K562 (cell line): Measurements from ENCODE around the gene NMB. TPM values are rescaled to one million over a fixed set of nuclear protein-coding genes. Genes with fewer than 3 reads are reported as not detected.

ENCODE experiments used
- ADNP ChIP-seq: fragments of 200-800 bp; sonication (Bioruptor generic); IDR thresholded peaks from 2 replicates; pipeline ENCODE4 v1.6.1; 2016; ENCODE audit warnings: missing genetic modification characterization, missing compliant biosample characterization
- BACH1 ChIP-seq: fragments of 200-800 bp; sonication (Bioruptor generic); IDR thresholded peaks from 2 replicates; pipeline ENCODE4 v1.6.1; 2016; ENCODE audit warnings: missing genetic modification characterization, missing compliant biosample characterization
- MAZ ChIP-seq, 2 experiments: fragments of 450-650 bp in 1 of 2; sonication (generic) in 1 of 2; formaldehyde crosslinking; IDR thresholded peaks in 1 of 2; conservative IDR thresholded peaks in 1 of 2; 2 replicates each; pipeline versions ENCODE4 v1.4.0 to v1.5.0; 2020; ENCODE audit warnings: mild to moderate bottlenecking in 1 of 2, missing genetic modification reagents in 1 of 2
- NCOA1 ChIP-seq: fragments of 450-650 bp; IDR thresholded peaks from 2 replicates; pipeline ENCODE4 v1.6.1; 2016; ENCODE audit warnings: low read depth
- NFE2 ChIP-seq: IDR thresholded peaks from 2 replicates; pipeline ENCODE4 v1.6.1; 2014; ENCODE audit warnings: antibody characterized with exemption, low read depth
- NUFIP1 ChIP-seq: fragments of 450-650 bp; IDR thresholded peaks from 2 replicates; pipeline ENCODE4 v1.6.1; 2018; ENCODE audit not compliant: partially characterized antibody
- RBM17 ChIP-seq: fragments of 200-400 bp; formaldehyde crosslinking; IDR thresholded peaks from 2 replicates; pipeline ENCODE4 v1.6.1; 2017; ENCODE audit warnings: low read depth, mild to moderate bottlenecking, low read length, borderline replicate concordance
- TAF7 ChIP-seq: fragments of 450-650 bp; IDR thresholded peaks from 2 replicates; pipeline ENCODE4 v1.6.1; 2016; ENCODE audit warnings: missing genetic modification characterization, missing compliant biosample characterization
- ZNF431 ChIP-seq: sonication (generic); formaldehyde crosslinking; IDR thresholded peaks from 2 replicates; pipeline ENCODE4 v1.8.0; 2022; ENCODE audit warnings: mild to moderate bottlenecking, missing genetic modification reagents
- ZNF77 ChIP-seq: fragments of 250-450 bp; sonication (Bioruptor Pico); IDR thresholded peaks from 2 replicates; pipeline ENCODE4 v1.5.0; 2020
- ZNF780A ChIP-seq: fragments of 250-450 bp; sonication (Bioruptor Pico); IDR thresholded peaks from 2 replicates; pipeline ENCODE4 v1.5.0; 2021; ENCODE audit warnings: mild to moderate bottlenecking
- ZNF830 ChIP-seq: fragments of 250-450 bp; sonication (Bioruptor Pico); IDR thresholded peaks from 2 replicates; pipeline ENCODE4 v1.5.0; 2021; ENCODE audit warnings: mild to moderate bottlenecking
- polyA plus RNA-seq, 8 experiments: library from polyadenylated mRNA; depleted of rRNA in 4 of 8; stranded (reverse) in 5 of 8; unstranded in 3 of 8; fragments of >200 nt; fragmentation: Nextera tagmentation in 2 of 8; fragmentation: Illumina TruSeq in 1 of 8; extraction: Ambion mirVana in 2 of 8; extraction: Trizol in 1 of 8; gene quantifications; 2 replicates each; pipeline versions ENCODE4 v1.2.1 to v1.2.3, GENCODE V29; 2011 to 2014; ENCODE audit warnings: inconsistent platforms in 1 of 8, missing spikeins in 1 of 8
- total RNA-seq, 7 experiments: library from RNA; depleted of rRNA in 6 of 7; stranded (reverse); fragments of >200 nt in 6 of 7; fragmentation: Illumina TruSeq in 2 of 7; extraction: Trizol in 2 of 7; gene quantifications; 2 replicates each; pipeline versions ENCODE4 v1.2.1 to v1.2.3, GENCODE V29; 2011 to 2021; ENCODE audit warnings: low replicate concordance in 1 of 7
- TF ChIP-seq, protein P1 (sequence below): fragments of 450-650 bp; IDR thresholded peaks from 2 replicates; pipeline ENCODE4 v1.7.1; 2018; ENCODE audit warnings: mild to moderate bottlenecking, low read depth; ENCODE audit not compliant: partially characterized antibody
- TF ChIP-seq, protein P2 (sequence below): fragments of 250-450 bp; sonication (Bioruptor Pico); IDR thresholded peaks from 2 replicates; pipeline ENCODE4 v1.4.0; 2020
- TF ChIP-seq, protein P3 (sequence below), 2 experiments: fragments of 150-350 bp in 1 of 2; IDR thresholded peaks; 2 replicates each; pipeline ENCODE4 v1.6.1; 2012 to 2016; ENCODE audit warnings: low read depth in 2 of 2, low read length in 2 of 2, mild to moderate bottlenecking in 1 of 2, moderate library complexity in 1 of 2

The NMB gene
- total and polyA plus RNA-seq, 9 of the 15 experiments (the other 6 are each of a cell fraction or from before 2014, with no cell fraction given) = 0.06 to 0.16 (median 0.09) TPM; not detected in 5

DNA sequence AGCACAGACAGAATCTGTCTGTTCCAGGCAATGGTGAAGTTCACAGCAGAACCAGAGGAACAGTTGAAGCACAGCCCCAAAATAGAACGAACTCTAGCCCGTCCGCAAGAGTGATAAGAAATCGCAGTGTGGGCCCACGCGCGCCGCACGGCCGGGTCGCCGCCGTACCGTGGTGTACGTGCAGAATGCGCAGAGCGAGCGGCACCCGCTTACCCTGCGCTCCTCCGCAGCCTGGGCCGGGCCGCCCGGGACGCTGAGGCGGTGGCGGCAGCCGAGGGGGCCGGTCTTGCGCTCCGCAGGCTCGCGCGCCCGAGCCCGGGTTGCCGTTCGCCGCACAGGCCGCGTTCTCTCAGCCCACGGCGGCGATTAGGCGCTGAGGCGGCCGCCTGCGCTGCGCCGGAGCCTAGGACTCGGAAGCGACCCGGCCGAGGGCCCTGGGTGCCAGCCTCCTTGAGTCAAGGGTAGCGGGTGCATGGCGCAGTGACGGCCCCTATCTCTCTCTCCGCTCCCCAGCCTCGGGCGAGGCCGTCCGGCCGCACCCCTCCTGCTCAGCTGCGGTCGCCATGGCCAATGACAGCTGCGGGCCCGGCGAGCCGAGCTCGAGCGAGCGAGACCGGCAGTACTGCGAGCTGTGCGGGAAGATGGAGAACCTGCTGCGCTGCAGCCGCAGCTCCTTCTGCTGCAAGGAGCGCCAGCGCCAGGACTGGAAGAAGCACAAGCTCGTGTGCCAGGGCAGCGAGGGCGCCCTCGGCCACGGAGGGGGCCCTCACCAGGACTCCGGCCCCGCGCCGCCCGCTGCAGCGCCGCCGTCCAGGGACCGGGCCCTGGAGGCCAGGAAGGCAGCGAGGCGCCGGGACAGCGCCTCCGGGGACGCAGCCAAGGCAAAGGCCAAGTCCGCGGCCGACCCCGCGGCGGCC is 24.4 kb downstream of the NMB start (continued):
- TF ChIP-seq, protein P1, sequence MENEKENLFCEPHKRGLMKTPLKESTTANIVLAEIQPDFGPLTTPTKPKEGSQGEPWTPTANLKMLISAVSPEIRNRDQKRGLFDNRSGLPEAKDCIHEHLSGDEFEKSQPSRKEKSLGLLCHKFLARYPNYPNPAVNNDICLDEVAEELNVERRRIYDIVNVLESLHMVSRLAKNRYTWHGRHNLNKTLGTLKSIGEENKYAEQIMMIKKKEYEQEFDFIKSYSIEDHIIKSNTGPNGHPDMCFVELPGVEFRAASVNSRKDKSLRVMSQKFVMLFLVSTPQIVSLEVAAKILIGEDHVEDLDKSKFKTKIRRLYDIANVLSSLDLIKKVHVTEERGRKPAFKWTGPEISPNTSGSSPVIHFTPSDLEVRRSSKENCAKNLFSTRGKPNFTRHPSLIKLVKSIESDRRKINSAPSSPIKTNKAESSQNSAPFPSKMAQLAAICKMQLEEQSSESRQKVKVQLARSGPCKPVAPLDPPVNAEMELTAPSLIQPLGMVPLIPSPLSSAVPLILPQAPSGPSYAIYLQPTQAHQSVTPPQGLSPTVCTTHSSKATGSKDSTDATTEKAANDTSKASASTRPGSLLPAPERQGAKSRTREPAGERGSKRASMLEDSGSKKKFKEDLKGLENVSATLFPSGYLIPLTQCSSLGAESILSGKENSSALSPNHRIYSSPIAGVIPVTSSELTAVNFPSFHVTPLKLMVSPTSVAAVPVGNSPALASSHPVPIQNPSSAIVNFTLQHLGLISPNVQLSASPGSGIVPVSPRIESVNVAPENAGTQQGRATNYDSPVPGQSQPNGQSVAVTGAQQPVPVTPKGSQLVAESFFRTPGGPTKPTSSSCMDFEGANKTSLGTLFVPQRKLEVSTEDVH = no peak
- TF ChIP-seq NUFIP1 = no peak
- TF ChIP-seq, protein P2, sequence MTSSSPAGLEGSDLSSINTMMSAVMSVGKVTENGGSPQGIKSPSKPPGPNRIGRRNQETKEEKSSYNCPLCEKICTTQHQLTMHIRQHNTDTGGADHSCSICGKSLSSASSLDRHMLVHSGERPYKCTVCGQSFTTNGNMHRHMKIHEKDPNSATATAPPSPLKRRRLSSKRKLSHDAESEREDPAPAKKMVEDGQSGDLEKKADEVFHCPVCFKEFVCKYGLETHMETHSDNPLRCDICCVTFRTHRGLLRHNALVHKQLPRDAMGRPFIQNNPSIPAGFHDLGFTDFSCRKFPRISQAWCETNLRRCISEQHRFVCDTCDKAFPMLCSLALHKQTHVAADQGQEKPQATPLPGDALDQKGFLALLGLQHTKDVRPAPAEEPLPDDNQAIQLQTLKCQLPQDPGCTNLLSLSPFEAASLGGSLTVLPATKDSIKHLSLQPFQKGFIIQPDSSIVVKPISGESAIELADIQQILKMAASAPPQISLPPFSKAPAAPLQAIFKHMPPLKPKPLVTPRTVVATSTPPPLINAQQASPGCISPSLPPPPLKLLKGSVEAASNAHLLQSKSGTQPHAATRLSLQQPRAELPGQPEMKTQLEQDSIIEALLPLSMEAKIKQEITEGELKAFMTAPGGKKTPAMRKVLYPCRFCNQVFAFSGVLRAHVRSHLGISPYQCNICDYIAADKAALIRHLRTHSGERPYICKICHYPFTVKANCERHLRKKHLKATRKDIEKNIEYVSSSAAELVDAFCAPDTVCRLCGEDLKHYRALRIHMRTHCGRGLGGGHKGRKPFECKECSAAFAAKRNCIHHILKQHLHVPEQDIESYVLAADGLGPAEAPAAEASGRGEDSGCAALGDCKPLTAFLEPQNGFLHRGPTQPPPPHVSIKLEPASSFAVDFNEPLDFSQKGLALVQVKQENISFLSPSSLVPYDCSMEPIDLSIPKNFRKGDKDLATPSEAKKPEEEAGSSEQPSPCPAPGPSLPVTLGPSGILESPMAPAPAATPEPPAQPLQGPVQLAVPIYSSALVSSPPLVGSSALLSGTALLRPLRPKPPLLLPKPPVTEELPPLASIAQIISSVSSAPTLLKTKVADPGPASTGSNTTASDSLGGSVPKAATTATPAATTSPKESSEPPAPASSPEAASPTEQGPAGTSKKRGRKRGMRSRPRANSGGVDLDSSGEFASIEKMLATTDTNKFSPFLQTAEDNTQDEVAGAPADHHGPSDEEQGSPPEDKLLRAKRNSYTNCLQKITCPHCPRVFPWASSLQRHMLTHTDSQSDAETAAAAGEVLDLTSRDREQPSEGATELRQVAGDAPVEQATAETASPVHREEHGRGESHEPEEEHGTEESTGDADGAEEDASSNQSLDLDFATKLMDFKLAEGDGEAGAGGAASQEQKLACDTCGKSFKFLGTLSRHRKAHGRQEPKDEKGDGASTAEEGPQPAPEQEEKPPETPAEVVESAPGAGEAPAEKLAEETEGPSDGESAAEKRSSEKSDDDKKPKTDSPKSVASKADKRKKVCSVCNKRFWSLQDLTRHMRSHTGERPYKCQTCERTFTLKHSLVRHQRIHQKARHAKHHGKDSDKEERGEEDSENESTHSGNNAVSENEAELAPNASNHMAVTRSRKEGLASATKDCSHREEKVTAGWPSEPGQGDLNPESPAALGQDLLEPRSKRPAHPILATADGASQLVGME = 0 out of 2 replicates have a peak, but pooled peaks have one; percentile 67
- no peak for TF ChIP-seq RBM17
- no peak for TF ChIP-seq ZNF77 (CRISPR knock-in tag)
- no peak for TF ChIP-seq ZNF830
- no peak for TF ChIP-seq NCOA1
- TF ChIP-seq ADNP = no peak
- TF ChIP-seq ZNF780A (CRISPR knock-in tag) = no peak
- TF ChIP-seq, protein P3, sequence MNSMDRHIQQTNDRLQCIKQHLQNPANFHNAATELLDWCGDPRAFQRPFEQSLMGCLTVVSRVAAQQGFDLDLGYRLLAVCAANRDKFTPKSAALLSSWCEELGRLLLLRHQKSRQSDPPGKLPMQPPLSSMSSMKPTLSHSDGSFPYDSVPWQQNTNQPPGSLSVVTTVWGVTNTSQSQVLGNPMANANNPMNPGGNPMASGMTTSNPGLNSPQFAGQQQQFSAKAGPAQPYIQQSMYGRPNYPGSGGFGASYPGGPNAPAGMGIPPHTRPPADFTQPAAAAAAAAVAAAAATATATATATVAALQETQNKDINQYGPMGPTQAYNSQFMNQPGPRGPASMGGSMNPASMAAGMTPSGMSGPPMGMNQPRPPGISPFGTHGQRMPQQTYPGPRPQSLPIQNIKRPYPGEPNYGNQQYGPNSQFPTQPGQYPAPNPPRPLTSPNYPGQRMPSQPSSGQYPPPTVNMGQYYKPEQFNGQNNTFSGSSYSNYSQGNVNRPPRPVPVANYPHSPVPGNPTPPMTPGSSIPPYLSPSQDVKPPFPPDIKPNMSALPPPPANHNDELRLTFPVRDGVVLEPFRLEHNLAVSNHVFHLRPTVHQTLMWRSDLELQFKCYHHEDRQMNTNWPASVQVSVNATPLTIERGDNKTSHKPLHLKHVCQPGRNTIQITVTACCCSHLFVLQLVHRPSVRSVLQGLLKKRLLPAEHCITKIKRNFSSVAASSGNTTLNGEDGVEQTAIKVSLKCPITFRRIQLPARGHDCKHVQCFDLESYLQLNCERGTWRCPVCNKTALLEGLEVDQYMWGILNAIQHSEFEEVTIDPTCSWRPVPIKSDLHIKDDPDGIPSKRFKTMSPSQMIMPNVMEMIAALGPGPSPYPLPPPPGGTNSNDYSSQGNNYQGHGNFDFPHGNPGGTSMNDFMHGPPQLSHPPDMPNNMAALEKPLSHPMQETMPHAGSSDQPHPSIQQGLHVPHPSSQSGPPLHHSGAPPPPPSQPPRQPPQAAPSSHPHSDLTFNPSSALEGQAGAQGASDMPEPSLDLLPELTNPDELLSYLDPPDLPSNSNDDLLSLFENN (IDR thresholded peaks at IDR 0.05; ENCODE audit: low read depth in 2 of 2, low read length in 2 of 2) = no peak
- no peak for TF ChIP-seq BACH1 (tag)
- TF ChIP-seq TAF7 (tag) = no peak
- TF ChIP-seq NFE2 = no peak
- peak in 1 of 2 experiments; percentile 57; a peak in 2 of 4 replicates for TF ChIP-seq MAZ (CRISPR knock-in tag; conservative IDR thresholded peaks at IDR 0.05 in 1 of 2, IDR thresholded peaks at IDR 0.05 in 1 of 2)
- TF ChIP-seq ZNF431 (CRISPR knock-in tag) = peak; percentile 63
